ENCODE results near the gene TMEM218.

DNA sequence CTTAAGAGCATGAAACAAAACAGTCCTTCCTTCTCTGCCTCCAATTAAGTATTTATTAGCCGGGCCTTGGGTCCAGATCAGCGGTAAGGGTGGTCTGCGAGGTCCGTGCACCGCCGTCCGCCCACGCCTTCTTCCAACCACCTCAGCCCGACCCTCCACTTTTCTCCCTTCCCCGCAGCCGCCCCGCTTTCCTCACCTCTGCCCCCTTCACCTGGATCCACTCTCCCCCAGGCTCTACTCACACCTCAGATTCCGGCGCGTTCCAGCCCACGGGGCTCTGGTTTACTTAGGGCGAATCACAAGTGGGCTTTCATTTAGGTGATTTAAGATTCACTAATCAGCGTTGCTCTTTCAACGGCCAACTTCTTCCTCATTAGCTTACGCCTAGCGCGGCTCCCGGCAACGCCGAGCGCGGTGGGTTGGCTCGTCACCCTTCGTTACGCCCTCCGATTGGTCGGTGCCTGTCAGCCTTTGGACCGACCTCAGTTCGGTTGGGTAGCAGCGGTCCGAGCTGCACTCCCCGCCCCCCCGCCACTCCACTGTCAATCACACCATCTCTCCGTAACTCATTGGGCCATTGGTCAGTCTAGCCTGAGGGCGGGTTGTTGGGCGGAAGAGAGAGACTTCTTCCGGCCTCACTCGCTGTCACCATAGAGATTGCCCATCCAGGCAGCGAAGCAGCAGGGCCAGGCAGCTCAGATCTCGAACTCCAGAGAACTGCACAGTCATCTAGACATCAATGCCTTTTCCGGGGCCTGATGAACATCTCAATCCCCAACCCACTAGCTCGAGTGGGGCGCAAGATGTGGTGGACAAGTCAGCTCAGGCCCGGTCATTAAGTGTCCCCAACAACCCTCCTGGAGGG lies at the start of gene TMEM218:
- TF ChIP-seq, protein P1, sequence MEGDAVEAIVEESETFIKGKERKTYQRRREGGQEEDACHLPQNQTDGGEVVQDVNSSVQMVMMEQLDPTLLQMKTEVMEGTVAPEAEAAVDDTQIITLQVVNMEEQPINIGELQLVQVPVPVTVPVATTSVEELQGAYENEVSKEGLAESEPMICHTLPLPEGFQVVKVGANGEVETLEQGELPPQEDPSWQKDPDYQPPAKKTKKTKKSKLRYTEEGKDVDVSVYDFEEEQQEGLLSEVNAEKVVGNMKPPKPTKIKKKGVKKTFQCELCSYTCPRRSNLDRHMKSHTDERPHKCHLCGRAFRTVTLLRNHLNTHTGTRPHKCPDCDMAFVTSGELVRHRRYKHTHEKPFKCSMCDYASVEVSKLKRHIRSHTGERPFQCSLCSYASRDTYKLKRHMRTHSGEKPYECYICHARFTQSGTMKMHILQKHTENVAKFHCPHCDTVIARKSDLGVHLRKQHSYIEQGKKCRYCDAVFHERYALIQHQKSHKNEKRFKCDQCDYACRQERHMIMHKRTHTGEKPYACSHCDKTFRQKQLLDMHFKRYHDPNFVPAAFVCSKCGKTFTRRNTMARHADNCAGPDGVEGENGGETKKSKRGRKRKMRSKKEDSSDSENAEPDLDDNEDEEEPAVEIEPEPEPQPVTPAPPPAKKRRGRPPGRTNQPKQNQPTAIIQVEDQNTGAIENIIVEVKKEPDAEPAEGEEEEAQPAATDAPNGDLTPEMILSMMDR (IDR thresholded peaks at IDR 0.05), result no peak
- TF ChIP-seq EZH2 (IDR thresholded peaks at IDR 0.05; ENCODE audit: borderline replicate concordance, insufficient read depth, low read depth, low read length, poor library complexity, severe bottlenecking), result no peak

All from B cell (primary cell).